Hindlimb muscle (tissue), 1 donor: ENCODE measurements around the gene ZNF69. TPM values are rescaled to one million over a fixed set of nuclear protein-coding genes. Genes with fewer than 3 reads are reported as not detected.
"Not testable (repeated sequence)": the region's sequence is repeated elsewhere in the genome, so short reads cannot be mapped to it uniquely, and the experiment has no call there.

Source experiments
- DNase-seq: peaks from one replicate; pipeline ENCODE4 v3.0.0-alpha.2; 2013
- polyA plus RNA-seq: library from polyadenylated mRNA; unstranded; fragments of 120-200 nt; gene quantifications from one replicate; pipeline ENCODE4 v1.2.1, GENCODE V29; 2013; ENCODE audit not compliant: insufficient read length

The ZNF69 gene
- polyA plus RNA-seq, 1 donor = 3.4 TPM

GRCh38 chr19:11902228-11902627 lies 14.6 kb downstream of the ZNF69 start:
- no peak for DNase-seq

DNA sequence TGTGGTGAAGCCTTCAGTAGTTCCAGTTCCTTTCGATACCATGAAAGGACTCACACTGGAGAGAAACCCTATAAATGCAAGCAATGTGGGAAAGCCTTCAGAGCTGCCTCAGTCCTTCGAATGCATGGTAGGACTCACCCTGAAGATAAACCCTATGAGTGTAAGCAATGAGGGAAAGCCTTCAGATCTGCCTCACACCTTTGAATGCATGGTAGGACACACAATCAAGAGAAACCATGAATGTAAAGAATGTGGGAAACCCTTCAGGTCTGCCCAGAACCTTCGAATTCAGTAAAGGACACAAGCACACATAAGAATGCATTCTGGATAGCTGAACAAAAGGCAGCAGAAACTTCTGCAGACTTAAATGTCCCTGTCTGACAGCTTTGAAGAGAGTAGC lies 18.3 kb downstream of the ZNF69 start:
- no peak for DNase-seq

- not testable (repeated sequence) for DNase-seq
Measured at GRCh38 chr19:11911937-11912336, 24.4 kb downstream of the ZNF69 start.

DNA sequence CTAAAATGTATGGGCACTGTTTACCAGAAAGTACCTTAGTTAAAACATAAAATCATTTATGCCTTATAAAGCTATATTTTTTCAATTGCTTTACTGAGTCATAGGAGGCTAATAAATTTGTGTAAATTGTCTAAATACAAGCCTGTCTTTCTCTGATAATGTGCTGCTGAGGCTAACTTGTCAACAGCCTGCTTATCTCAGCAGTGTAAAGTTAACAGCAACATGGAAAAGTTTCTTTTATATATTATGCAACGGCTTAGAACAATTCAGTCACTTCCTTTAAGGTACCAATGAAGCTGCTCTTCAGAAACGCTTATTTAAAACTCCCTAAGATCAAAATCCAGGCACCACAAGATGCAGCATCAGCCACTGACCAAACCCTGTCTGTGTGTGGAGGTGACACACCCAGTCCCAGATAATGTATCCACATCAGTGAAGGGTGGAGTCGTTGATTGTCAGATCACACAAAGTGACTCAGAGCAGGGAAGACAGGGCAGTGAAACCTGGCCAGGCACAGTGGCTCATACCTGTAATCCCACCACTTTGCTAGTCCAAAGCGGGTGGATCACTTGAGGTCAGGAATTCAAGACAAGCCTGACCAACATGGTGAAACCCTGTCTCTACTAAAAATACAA lies 27.0 kb downstream of the ZNF69 start:
- not testable (repeated sequence) for DNase-seq

DNA sequence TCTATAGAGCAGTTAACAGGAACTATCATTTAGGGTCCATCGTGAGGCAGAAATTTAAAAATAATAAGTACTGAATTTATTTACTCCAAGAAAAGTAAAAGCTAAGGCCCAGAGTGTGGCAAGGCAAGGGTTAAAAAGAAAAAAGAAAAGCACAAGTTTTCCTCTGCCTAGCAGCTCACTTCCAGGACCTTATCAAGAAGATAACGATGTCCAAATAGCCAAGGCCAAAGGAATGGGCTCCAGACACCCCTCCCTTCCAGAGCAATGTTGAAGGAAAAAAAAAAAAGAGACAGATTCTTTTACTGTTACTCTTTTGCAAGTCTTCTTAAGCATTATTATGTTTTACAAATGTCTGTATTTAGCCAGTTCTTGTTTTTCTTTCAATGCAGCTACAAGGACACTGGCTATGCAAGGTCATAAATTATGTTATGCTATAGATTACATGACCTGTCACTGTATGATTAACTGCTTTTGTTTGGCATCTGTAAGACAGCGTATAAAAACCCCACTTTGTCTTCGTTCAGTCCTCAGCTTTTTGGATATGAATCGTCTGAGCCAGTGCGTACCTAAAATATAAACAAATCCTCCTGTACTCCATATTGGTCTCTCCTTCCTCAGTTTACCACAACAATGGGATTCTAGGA lies 34.4 kb downstream of the ZNF69 start:
- no peak for DNase-seq

- peak; percentile 93 for DNase-seq
Measured at GRCh38 chr19:11924886-11925650, 37.5 kb downstream of the ZNF69 start, which contains the start of gene ZNF700. ZNF700 (plus strand) TSS chr19:11925107; CDS start chr19:11925211, 104 bp downstream.

GRCh38 chr19:11925651-11926187 lies 38.1 kb downstream of the ZNF69 start:
- DNase-seq = not testable (repeated sequence)

GRCh38 chr19:11927227-11927626 lies 39.6 kb downstream of the ZNF69 start:
- no peak for DNase-seq

- no peak for DNase-seq
Measured at GRCh38 chr19:11931051-11931450, 43.5 kb downstream of the ZNF69 start.

- DNase-seq = no peak
Measured at GRCh38 chr19:11931513-11931912, 43.9 kb downstream of the ZNF69 start.

DNA sequence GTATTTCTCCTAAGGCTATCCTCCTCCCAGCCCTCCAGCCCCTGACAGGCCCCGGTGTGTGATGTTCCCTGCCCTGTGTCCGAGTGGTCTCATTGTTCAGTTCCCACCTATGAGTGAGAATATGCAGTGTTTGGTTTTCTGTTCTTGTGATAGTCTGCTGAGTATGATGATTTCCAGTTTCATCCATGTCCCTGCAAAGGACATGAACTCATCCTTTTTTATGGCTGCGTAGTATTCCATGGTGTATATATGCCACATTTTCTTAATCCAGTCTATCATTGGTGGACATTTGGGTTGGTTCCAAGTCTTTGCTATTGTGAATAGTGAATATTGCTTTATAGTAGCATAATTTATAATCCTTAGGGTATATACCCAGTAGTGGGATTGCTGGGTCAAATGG lies 48.2 kb downstream of the ZNF69 start:
- not testable (repeated sequence) for DNase-seq

DNA sequence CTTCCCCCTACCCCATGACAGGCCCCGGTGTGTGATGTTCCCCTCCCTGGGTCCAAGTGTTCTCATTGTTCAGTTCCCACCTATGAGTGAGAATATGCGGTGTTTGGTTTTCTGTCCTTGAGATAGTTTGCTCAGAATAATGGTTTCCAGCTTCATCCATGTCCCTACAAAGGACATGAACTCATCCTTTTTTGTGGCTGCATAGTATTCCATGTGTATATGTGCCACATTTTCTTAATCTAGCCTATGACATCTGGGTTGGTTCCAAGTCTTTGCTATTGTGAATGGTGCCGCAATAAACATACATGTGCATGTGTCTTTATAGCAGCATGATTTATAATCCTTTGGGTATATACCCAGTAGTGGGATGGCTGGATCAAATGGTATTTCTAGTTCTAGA lies 50.8 kb downstream of the ZNF69 start:
- DNase-seq = not testable (repeated sequence)

DNA sequence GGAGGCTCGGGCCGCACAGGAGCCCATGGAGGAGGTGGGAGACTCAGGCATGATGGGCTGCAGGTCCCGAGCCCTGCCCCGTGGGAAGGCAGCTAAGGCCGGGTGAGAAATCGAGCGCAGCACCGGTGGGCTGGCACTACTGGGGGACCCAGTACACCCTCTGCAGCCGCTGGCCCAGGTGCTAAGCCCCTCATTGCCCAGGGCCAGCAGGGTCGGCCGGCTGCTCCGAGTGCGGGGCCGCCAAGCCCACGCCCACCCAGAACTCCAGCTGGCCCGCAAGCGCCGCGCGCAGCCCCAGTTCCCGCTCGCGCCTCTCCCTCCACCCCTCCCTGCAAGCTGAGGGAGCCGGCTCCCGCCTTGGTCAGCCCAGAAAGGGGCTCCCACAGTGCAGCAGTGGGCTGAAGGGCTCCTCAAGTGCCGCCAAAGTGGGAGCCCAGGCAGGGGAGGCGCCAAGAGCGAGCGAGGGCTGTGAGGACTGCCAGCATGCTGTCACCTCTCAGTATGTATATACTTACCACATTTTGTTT lies 53.8 kb downstream of the ZNF69 start:
- DNase-seq = not testable (repeated sequence)

DNA sequence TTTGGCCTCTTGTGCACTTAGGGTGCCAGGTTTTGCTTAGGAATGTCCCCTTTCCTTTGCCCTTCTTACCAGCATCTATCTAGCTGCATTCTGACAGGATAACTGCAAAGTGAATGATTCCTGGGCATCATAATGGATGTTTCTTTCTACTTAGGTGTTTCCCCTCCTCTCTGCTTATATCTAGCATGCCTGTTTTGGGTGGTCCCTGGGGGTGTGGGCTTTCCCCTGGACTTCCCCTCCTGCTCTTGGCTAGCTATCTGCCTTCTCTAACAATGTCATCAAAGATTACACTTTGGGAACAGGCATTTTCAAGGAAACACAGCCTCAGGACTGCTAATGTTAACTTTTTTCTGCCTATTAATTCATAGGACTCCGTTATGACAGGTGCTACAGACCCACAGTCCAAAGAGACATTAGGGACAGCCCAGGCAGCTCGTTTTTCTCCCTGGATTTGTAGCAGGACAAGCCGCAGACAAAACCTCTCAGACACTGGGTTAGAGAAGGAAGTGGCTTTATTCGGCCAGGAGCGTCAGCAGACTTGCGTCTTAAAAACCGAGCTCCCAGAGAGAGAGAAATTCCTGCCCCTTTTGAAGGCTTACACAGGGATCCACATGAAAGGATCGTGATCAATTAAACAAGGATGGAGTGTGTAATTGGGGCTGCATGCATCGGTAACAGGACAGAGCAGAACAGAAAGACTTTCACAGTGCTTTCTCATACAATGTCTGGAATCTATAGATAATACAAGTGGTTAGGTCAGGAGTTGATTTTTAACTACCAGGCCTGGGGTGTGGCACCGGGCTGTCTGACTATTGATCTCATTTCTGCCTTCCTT lies 54.6 kb downstream of the ZNF69 start:
- DNase-seq = no peak

DNA sequence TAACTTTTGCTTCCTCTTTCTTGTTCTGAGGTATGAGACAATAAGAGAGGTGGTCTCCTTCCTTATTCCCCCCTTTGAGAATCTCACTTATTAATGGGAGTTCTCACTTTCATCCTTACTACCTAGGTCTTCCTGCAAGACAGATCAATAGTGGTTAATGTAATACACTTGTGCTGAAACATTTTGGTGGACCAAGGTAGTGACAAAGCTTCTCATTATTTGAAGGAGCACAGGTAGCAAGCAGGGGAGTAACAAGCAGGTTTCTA lies 55.2 kb downstream of the ZNF69 start:
- no peak for DNase-seq

- no peak for DNase-seq
Measured at GRCh38 chr19:11944656-11945055, 57.1 kb downstream of the ZNF69 start.

- DNase-seq = no peak
Measured at GRCh38 chr19:11948646-11949045, 61.1 kb downstream of the ZNF69 start.

- no peak for DNase-seq
Measured at GRCh38 chr19:11949201-11949600, 61.6 kb downstream of the ZNF69 start.

- not testable (repeated sequence) for DNase-seq
Measured at GRCh38 chr19:11949614-11950080, 62.1 kb downstream of the ZNF69 start.

GRCh38 chr19:11950312-11950711 lies 62.7 kb downstream of the ZNF69 start:
- no peak for DNase-seq
